PC-3 (cell line): Measurements from ENCODE around the gene PXDC1. TPM values are rescaled to one million over a fixed set of nuclear protein-coding genes. Genes with fewer than 3 reads are reported as not detected.

Experiments
- ATAC-seq: fragments of 200-7000 bp; cut with Tn5 transposase; 2 replicates; pipeline ENCODE4 v1.9.1; 2020; ENCODE audit warnings: mild to moderate bottlenecking, moderate library complexity
- BruUV-seq: library from RNA; stranded (reverse); fragments of 400-500 nt; replicated peaks from 2 replicates; lab custom pipeline; 2021; lab: Mats Ljungman, UMichigan
- CTCF ChIA-PET: fragments of 300-600 bp; sonication (Branson Sonifier 250); formaldehyde crosslinking; loops from one replicate; lab custom pipeline; 2022; ENCODE audit warnings: antibody characterized with exemption; lab: Charles Lee
- POLR2A ChIA-PET: fragments of 300-600 bp; sonication (Branson Sonifier 250); formaldehyde crosslinking; loops from one replicate; lab custom pipeline; 2022; ENCODE audit warnings: antibody characterized with exemption; ENCODE audit not compliant: unreplicated experiment; lab: Charles Lee
- DNase-seq: peaks from one replicate; pipeline ENCODE4 v3.0.0-alpha.2; 2015
- H2AFZ ChIP-seq: fragments of 300-600 bp; sonication (generic); 2 replicates; pipeline ENCODE4 v1.6.0; 2016; ENCODE audit warnings: antibody characterized with exemption, low read length
- H3F3A ChIP-seq: fragments of 300-600 bp; sonication (generic); one replicate; pipeline ENCODE4 v1.6.0; 2017; ENCODE audit warnings: antibody characterized with exemption, low read length, control low read depth, mild to moderate bottlenecking; ENCODE audit not compliant: unreplicated experiment
- H3K27ac ChIP-seq: fragments of 300-600 bp; sonication (generic); 2 replicates; pipeline ENCODE4 v1.5.1; 2016; ENCODE audit warnings: mild to moderate bottlenecking, low read length
- H3K27me3 ChIP-seq: fragments of 300-600 bp; sonication (generic); 2 replicates; pipeline ENCODE4 v1.6.1; 2016; ENCODE audit warnings: low read length, mixed read lengths
- H3K36me3 ChIP-seq: fragments of 300-600 bp; sonication (generic); 2 replicates; pipeline ENCODE4 v1.6.1; 2016; ENCODE audit warnings: low read depth, mixed run types, low read length, mixed read lengths
- H3K4me1 ChIP-seq: fragments of 300-600 bp; sonication (generic); 2 replicates; pipeline ENCODE4 v1.5.1; 2016; ENCODE audit warnings: low read length; ENCODE audit not compliant: insufficient read depth
- H3K4me2 ChIP-seq: fragments of 300-600 bp; sonication (generic); 2 replicates; pipeline ENCODE4 v1.6.0; 2016; ENCODE audit warnings: low read length
- H3K4me3 ChIP-seq: fragments of 300-600 bp; sonication (generic); 2 replicates; pipeline ENCODE4 v1.5.1; 2016; ENCODE audit warnings: mild to moderate bottlenecking, low read length, mixed read lengths
- H3K79me2 ChIP-seq: fragments of 300-600 bp; sonication (generic); 2 replicates; pipeline ENCODE4 v1.6.1; 2017; ENCODE audit warnings: low read length, mixed read lengths
- H3K9ac ChIP-seq: fragments of 300-600 bp; sonication (generic); 2 replicates; pipeline ENCODE4 v1.6.0; 2016; ENCODE audit warnings: mild to moderate bottlenecking, low read length
- H3K9me2 ChIP-seq: fragments of 300-600 bp; sonication (generic); replicated peaks from 2 replicates; pipeline ENCODE4 v1.6.1; 2016; ENCODE audit warnings: mixed run types, low read length, mixed read lengths
- H3K9me3 ChIP-seq: fragments of 300-600 bp; sonication (generic); 2 replicates; pipeline ENCODE4 v1.6.1; 2016; ENCODE audit warnings: low read length, mixed read lengths
- H4K20me1 ChIP-seq: fragments of 300-600 bp; sonication (generic); 2 replicates; pipeline ENCODE4 v1.6.1; 2016; ENCODE audit warnings: low read length, mixed read lengths
- CTCF ChIP-seq: fragments of 300-600 bp; sonication (generic); conservative IDR thresholded peaks from 2 replicates; pipeline ENCODE4 v1.5.1; 2017; ENCODE audit warnings: antibody characterized with exemption, low read depth, mild to moderate bottlenecking, low read length
- EZH2 ChIP-seq: fragments of 300-600 bp; sonication (generic); IDR thresholded peaks from one replicate; pipeline ENCODE4 v1.6.1; 2017; ENCODE audit warnings: antibody characterized with exemption, mild to moderate bottlenecking, low read length; ENCODE audit not compliant: unreplicated experiment
- EZH2phosphoT487 ChIP-seq: fragments of 300-600 bp; sonication (generic); IDR thresholded peaks from 2 replicates; pipeline ENCODE4 v1.6.1; 2018; ENCODE audit warnings: mild to moderate bottlenecking, antibody characterized with exemption, low read length, borderline replicate concordance
- intact Hi-C: fragments of 100-400 bp; cut with micrococcal nuclease; formaldehyde crosslinking; loops from 2 replicates; pipeline ENCODE4 v1.9.0; 2023
- total RNA-seq: library from RNA; depleted of rRNA; stranded (reverse); fragments of >200 nt; gene quantifications from 2 replicates; pipeline ENCODE4 v1.2.3, GENCODE V29; 2014

PXDC1 gene
- total RNA-seq, 1 experiment from 2014 or later = 46.2 TPM

- no TSS peak for BruUV-seq
- ChIA-PET POLR2A (no interaction called here), CTCF (no interaction called here)
- Histone ChIP-seq H3K27me3 (no peaks in the 10 kb centered on the region), H3K9me3 (no peaks in the 10 kb centered on the region), H3K27ac (no peak overlapping the region), H3F3A (no peaks in the 10 kb centered on the region), H2AFZ (no peak overlapping the region), H3K9ac (no peak overlapping the region), H3K36me3 (peaks cover 33% of the 10 kb centered on the region), H3K79me2 (peaks cover 78% of the 10 kb centered on the region), H3K4me3 (no peak overlapping the region), H3K4me1 (peaks cover 23% of the 10 kb centered on the region), H3K9me2 (no peaks in the 10 kb centered on the region), H3K4me2 (no peak overlapping the region), H4K20me1 (peaks cover 17% of the 10 kb centered on the region; the same call in 1 of the 2 replicates)
- no peak for DNase-seq
- TF ChIP-seq EZH2phosphoT487 = no peak
- ATAC-seq = no peak
- intact Hi-C loops = no loop called here
Observed at GRCh38 chr6:3737149-3737830, 14.2 kb downstream of the PXDC1 start.

- Histone ChIP-seq H3K79me2 (peaks cover 77% of the 10 kb centered on the region), H3K9ac (no peak overlapping the region), H3K9me3 (no peaks in the 10 kb centered on the region), H3K27me3 (no peaks in the 10 kb centered on the region), H3K27ac (no peak overlapping the region), H3F3A (no peaks in the 10 kb centered on the region), H2AFZ (no peak overlapping the region), H3K4me1 (peaks cover 12% of the 10 kb centered on the region), H3K36me3 (peaks cover 38% of the 10 kb centered on the region), H3K9me2 (no peaks in the 10 kb centered on the region), H3K4me3 (no peak overlapping the region), H3K4me2 (no peak overlapping the region), H4K20me1 (peaks cover 10% of the 10 kb centered on the region; the same call in 1 of the 2 replicates)
- CTCF ChIA-PET = no interaction called here
- intact Hi-C loops = no loop called here
- DNase-seq (no peak), ATAC-seq (no peak)
- no peak for TF ChIP-seq CTCF
- TF ChIP-seq EZH2 = no peak
- no peak for TF ChIP-seq EZH2phosphoT487
- POLR2A ChIA-PET = no interaction called here
- BruUV-seq = no TSS peak
Observed at GRCh38 chr6:3735029-3735605, 16.4 kb downstream of the PXDC1 start.

GRCh38 chr6:3734023-3734422 is 17.5 kb downstream of the PXDC1 start:
- peaks cover 42% of the 10 kb centered on the region for H3K36me3 ChIP-seq
- H3K4me1 ChIP-seq = peaks cover 12% of the 10 kb centered on the region
- no peaks in the 10 kb centered on the region for H3K9me3 ChIP-seq
- H3K27me3 ChIP-seq = no peaks in the 10 kb centered on the region
- no peak overlapping the region for H3K4me2 ChIP-seq
- H3K4me3 ChIP-seq = no peak overlapping the region
- POLR2A ChIA-PET = no interaction called here
- TF ChIP-seq EZH2phosphoT487 = no peak
- TF ChIP-seq CTCF = no peak
- TF ChIP-seq EZH2 = no peak
- peaks cover 77% of the 10 kb centered on the region for H3K79me2 ChIP-seq
- no peaks in the 10 kb centered on the region for H3K9me2 ChIP-seq
- no peak overlapping the region for H2AFZ ChIP-seq
- no TSS peak for BruUV-seq
- no peak overlapping the region for H3K27ac ChIP-seq
- CTCF ChIA-PET = no interaction called here
- no peak for ATAC-seq
- DNase-seq = no peak
- intact Hi-C loops = loop anchor here (5.0 kb wide), 1 partner anchor 122 kb away; no protein-coding TSS in a partner anchor
- peaks cover 10% of the 10 kb centered on the region; the same call in 1 of the 2 replicates for H4K20me1 ChIP-seq
- H3K9ac ChIP-seq = no peak overlapping the region
- H3F3A ChIP-seq = no peaks in the 10 kb centered on the region
